Common myeloid progenitor, CD34-positive (primary cell): Measurements from ENCODE around the gene CD200.

ENCODE experiments used
- CTCF ChIA-PET: fragments of 350-600 bp; sonication (Branson Sonifier 250); formaldehyde crosslinking; loops from one replicate; lab custom pipeline; 2021; ENCODE audit warnings: antibody characterized with exemption; lab: Charles Lee
- POLR2A ChIA-PET: fragments of 350-600 bp; sonication (Branson Sonifier 250); formaldehyde crosslinking; loops from one replicate; lab custom pipeline; 2021; ENCODE audit warnings: antibody characterized with exemption; lab: Charles Lee
- DNase-seq, 3 donors: peaks; one replicate each; pipeline versions ENCODE4 v3.0.0 to v3.0.0-alpha.2; 2013
- H3K27ac ChIP-seq, 2 experiments: 1 replicate in 1 of 2; 2 replicates in 1 of 2; pipeline ENCODE4 v1.7.0; 2013; ENCODE audit warnings: inconsistent platforms in 2 of 2, low read length in 2 of 2, mild to moderate bottlenecking in 2 of 2, low read depth in 1 of 2, moderate library complexity in 1 of 2; ENCODE audit not compliant: severe bottlenecking in 2 of 2, insufficient read depth in 1 of 2, poor library complexity in 1 of 2
- H3K27me3 ChIP-seq, 5 experiments: replicated peaks in 2 of 5; 1 replicate in 3 of 5; 2 replicates in 2 of 5; pipeline versions ENCODE4 v1.6.1 to v1.7.0; 2013; ENCODE audit warnings: low read length in 4 of 5, mild to moderate bottlenecking in 2 of 5, moderate library complexity in 2 of 5, inconsistent platforms in 1 of 5; ENCODE audit not compliant: insufficient read depth in 5 of 5, control insufficient read depth in 4 of 5
- H3K36me3 ChIP-seq, 4 experiments: 1 replicate in 2 of 4; 2 replicates in 2 of 4; pipeline versions ENCODE4 v1.6.1 to v1.7.0; 2013; ENCODE audit warnings: low read length in 3 of 4, control low read depth in 1 of 4, mild to moderate bottlenecking in 1 of 4; ENCODE audit not compliant: control insufficient read depth in 4 of 4, insufficient read depth in 4 of 4
- H3K4me1 ChIP-seq, 4 experiments: 1 replicate in 3 of 4; 2 replicates in 1 of 4; pipeline versions ENCODE4 v1.6.1 to v1.7.1; 2013; ENCODE audit warnings: low read length in 3 of 4, mild to moderate bottlenecking in 3 of 4, control low read depth in 1 of 4, inconsistent platforms in 1 of 4, moderate library complexity in 1 of 4; ENCODE audit not compliant: control insufficient read depth in 4 of 4, insufficient read depth in 4 of 4; ENCODE audit errors: control extremely low read depth in 1 of 4
- H3K4me3 ChIP-seq, 7 experiments: 1 replicate in 4 of 7; 2 replicates in 3 of 7; pipeline versions ENCODE4 v1.5.1 to v1.7.0; 2013; ENCODE audit warnings: mild to moderate bottlenecking in 7 of 7, low read length in 6 of 7, moderate library complexity in 6 of 7, inconsistent platforms in 2 of 7, low read depth in 2 of 7, control low read depth in 1 of 7; ENCODE audit not compliant: insufficient read depth in 4 of 7, control insufficient read depth in 1 of 7; ENCODE audit errors: extremely low read depth in 1 of 7
- H3K9me3 ChIP-seq, 5 experiments: 1 replicate in 4 of 5; 2 replicates in 1 of 5; pipeline versions ENCODE4 v1.6.1 to v1.7.1; 2013; ENCODE audit warnings: low read length in 4 of 5, mild to moderate bottlenecking in 2 of 5, inconsistent platforms in 1 of 5, low read depth in 1 of 5, moderate library complexity in 1 of 5; ENCODE audit not compliant: control insufficient read depth in 4 of 5, insufficient read depth in 2 of 5; ENCODE audit errors: control extremely low read depth in 1 of 5
- WGBS: methylation state at CpG from one replicate; pipeline ENCODE4 v1.1.5; 2013; ENCODE audit not compliant: insufficient coverage; 5-methylcytosine and 5-hydroxymethylcytosine counted together

The CD200 gene

GRCh38 chr3:112365636-112366035 lies 32.7 kb downstream of the CD200 start:
- Histone ChIP-seq H3K36me3 (peaks cover 15 to 50% (median 31%) of the 10 kb centered on the region in 4 experiments), H3K4me3 (no peak overlapping the region), H3K27ac (no peak overlapping the region), H3K9me3 (no peaks in the 10 kb centered on the region), H3K4me1 (peaks cover 3 to 9% (median 4%) of the 10 kb centered on the region in 4 experiments), H3K27me3 (no peaks in the 10 kb centered on the region)
- 100% methylated on average over 2 of the region's 3 CpGs for WGBS
- CTCF ChIA-PET = interaction anchor here (3.0 kb wide), 1 partner anchor 154 kb away, joined by 8 read pairs; no protein-coding TSS in a partner anchor
- POLR2A ChIA-PET = no interaction called here
- DNase-seq = no peak

- 100% methylated on average over 1 of the region's 3 CpGs for WGBS
- no peaks in the 10 kb centered on the region for H3K9me3 ChIP-seq
- H3K4me3 ChIP-seq = no peak overlapping the region
- H3K27me3 ChIP-seq = no peaks in the 10 kb centered on the region
- ChIA-PET CTCF (interaction anchor here (1.0 kb wide), 1 partner anchor 15 kb away, joined by 3 read pairs; no protein-coding TSS in a partner anchor), POLR2A (no interaction called here)
- H3K4me1 ChIP-seq = peaks cover 3 to 9% (median 4%) of the 10 kb centered on the region in 4 experiments
- H3K27ac ChIP-seq = no peak overlapping the region
- peaks cover 13 to 46% (median 25%) of the 10 kb centered on the region in 4 experiments for H3K36me3 ChIP-seq
- no peak for DNase-seq
Measured at GRCh38 chr3:112366522-112366921, 33.6 kb downstream of the CD200 start.

- ChIA-PET CTCF (no interaction called here), POLR2A (no interaction called here)
- H3K9me3 ChIP-seq = peaks cover 0 to 3% (median 0%) of the 10 kb centered on the region in 5 experiments
- H3K27me3 ChIP-seq = no peaks in the 10 kb centered on the region
- H3K27ac ChIP-seq = no peak overlapping the region
- H3K4me3 ChIP-seq = no peak overlapping the region
- H3K4me1 ChIP-seq = peaks cover 0 to 24% (median 5%) of the 10 kb centered on the region in 4 experiments
- H3K36me3 ChIP-seq = peaks cover 0 to 7% (median 2%) of the 10 kb centered on the region in 4 experiments
- no peak for DNase-seq
- 100% methylated on average over 2 of the region's 3 CpGs for WGBS
Measured at GRCh38 chr3:112371569-112371968, 38.6 kb downstream of the CD200 start.

- Histone ChIP-seq H3K27ac (no peak overlapping the region), H3K9me3 (peaks cover 0 to 3% (median 0%) of the 10 kb centered on the region in 5 experiments), H3K4me1 (peaks cover 0 to 30% (median 8%) of the 10 kb centered on the region in 4 experiments), H3K27me3 (no peaks in the 10 kb centered on the region), H3K4me3 (no peak overlapping the region), H3K36me3 (no peaks in the 10 kb centered on the region)
- ChIA-PET POLR2A (no interaction called here), CTCF (interaction anchor here (0.8 to 0.9 kb wide), 2 partner anchors 10 to 11 kb away, joined by 4 read pairs; no protein-coding TSS in a partner anchor)
- no CpG with 5 or more reads among the region's 1 CpG for WGBS
- DNase-seq = no peak
Measured at GRCh38 chr3:112372396-112372795, 39.4 kb downstream of the CD200 start.

- Histone ChIP-seq H3K9me3 (peaks cover 0 to 3% (median 0%) of the 10 kb centered on the region in 5 experiments), H3K27ac (no peak overlapping the region), H3K4me1 (peaks cover 3 to 40% (median 16%) of the 10 kb centered on the region in 4 experiments), H3K36me3 (no peaks in the 10 kb centered on the region), H3K4me3 (no peak overlapping the region), H3K27me3 (no peaks in the 10 kb centered on the region)
- WGBS = no CpG with 5 or more reads among the region's 4 CpGs
- CTCF ChIA-PET = no interaction called here
- DNase-seq = no peak
- POLR2A ChIA-PET = no interaction called here
Measured at GRCh38 chr3:112373476-112373875, 40.5 kb downstream of the CD200 start.

GRCh38 chr3:112373924-112374323 lies 41.0 kb downstream of the CD200 start:
- H3K9me3 ChIP-seq = peaks cover 0 to 3% (median 0%) of the 10 kb centered on the region in 5 experiments
- H3K4me1 ChIP-seq = peaks cover 5 to 44% (median 19%) of the 10 kb centered on the region in 4 experiments
- no peak overlapping the region for H3K27ac ChIP-seq
- H3K4me3 ChIP-seq = no peak overlapping the region
- POLR2A ChIA-PET = no interaction called here
- no peaks in the 10 kb centered on the region for H3K27me3 ChIP-seq
- no peak for DNase-seq
- H3K36me3 ChIP-seq = no peaks in the 10 kb centered on the region
- 94% methylated on average over 2 of the region's 2 CpGs for WGBS
- CTCF ChIA-PET = no interaction called here

GRCh38 chr3:112374333-112374734 lies 41.4 kb downstream of the CD200 start:
- DNase-seq = no peak
- ChIA-PET CTCF (interaction anchor here (1.5 kb wide), 1 partner anchor 10 kb away, joined by 3 read pairs; no protein-coding TSS in a partner anchor), POLR2A (no interaction called here)
- WGBS = 100% methylated on average over 1 of the region's 5 CpGs
- H3K4me1 ChIP-seq = peaks cover 5 to 48% (median 23%) of the 10 kb centered on the region in 4 experiments
- H3K36me3 ChIP-seq = no peaks in the 10 kb centered on the region
- H3K4me3 ChIP-seq = no peak overlapping the region
- no peak overlapping the region for H3K27ac ChIP-seq
- no peaks in the 10 kb centered on the region for H3K27me3 ChIP-seq
- peaks cover 0 to 3% (median 0%) of the 10 kb centered on the region in 5 experiments for H3K9me3 ChIP-seq
